ENCODE results near the gene SPSB1. TPM values are rescaled to one million over a fixed set of nuclear protein-coding genes. Genes with fewer than 3 reads are reported as not detected.

Gene SPSB1
- total and polyA plus RNA-seq, 10 of the 15 experiments (the other 5 are each of a cell fraction or from before 2014, with no cell fraction given): 0.02 to 2.0 (median 0.90) TPM; not detected in 1

- ChIA-PET POLR2A (interaction anchor here (0.5 to 0.6 kb wide), 2 partner anchors 113 to 140 kb away, joined by 3 to 4 read pairs; no protein-coding TSS in a partner anchor), RAD21 (ENCODE audit: unreplicated experiment) (interaction anchor here (0.6 to 1.5 kb wide), 4 partner anchors 48 to 240 kb away, joined by 3 read pairs; no protein-coding TSS in a partner anchor), SMC1A (ENCODE audit: uncharacterized antibody, unreplicated experiment) (interaction anchor here (1.0 kb wide), 1 partner anchor 16 kb away, joined by 3 read pairs; no protein-coding TSS in a partner anchor), CTCF (interaction anchor here (0.6 to 1.8 kb wide), 9 partner anchors 10 to 252 kb away, joined by 3 to 12 read pairs (median 4); partner anchors contain the start of gene H6PD)
- Histone ChIP-seq H3K4me1 (ENCODE audit: control insufficient read depth, insufficient read depth, low read length) (no peaks in the 10 kb centered on the region), H3K27ac (ENCODE audit: control insufficient read depth, insufficient read depth) (no peak overlapping the region), H3K4me3 (no peak overlapping the region), H2AFZ (ENCODE audit: control insufficient read depth, low read depth, low read length) (no peak overlapping the region), H3K9me3 (replicated peaks; ENCODE audit: control insufficient read depth, insufficient read depth, low read length) (no peaks in the 10 kb centered on the region), H3K27me3 (replicated peaks in 1 of 2; ENCODE audit: control insufficient read depth in 2 of 2, insufficient read depth in 2 of 2, low read length in 1 of 2) (no peaks in the 10 kb centered on the region), H3K36me3 (ENCODE audit: control insufficient read depth in 2 of 2, insufficient read depth in 2 of 2, low read length in 1 of 2) (no peaks in the 10 kb centered on the region), H3K4me2 (ENCODE audit: control insufficient read depth, insufficient read depth) (no peak overlapping the region), H4K20me1 (ENCODE audit: control insufficient read depth, insufficient read depth) (no peaks in the 10 kb centered on the region), H3K9ac (ENCODE audit: control insufficient read depth, insufficient read depth, low read length) (no peak overlapping the region), H3K79me2 (ENCODE audit: control insufficient read depth, insufficient read depth, low read length) (no peaks in the 10 kb centered on the region)
- in situ Hi-C loops (cut with MboI): no loop called here
- 0 out of 2 replicates have a peak, but pooled peaks have one; percentile 21 for TF ChIP-seq POLR2A (IDR thresholded peaks at IDR 0.05; ENCODE audit: low read depth, low read length)
- TF ChIP-seq USF2 (IDR thresholded peaks at IDR 0.05; ENCODE audit: borderline replicate concordance, low read depth, low read length): no peak
- FAIRE-seq (no peak), DNase-seq (ENCODE audit: low read depth, low spot score) (no peak), ATAC-seq (no peak)
- 83% methylated on average over 20 of the region's 21 CpGs for WGBS (ENCODE audit: insufficient coverage, insufficient replicate concordance, low lambda C conversion rate, missing lambda C conversion rate)
- BruUV-seq (replicated peaks): no TSS peak
- intact Hi-C loops (cut with micrococcal nuclease; ENCODE audit: unreplicated experiment): no loop called here
These were observed 42.0 kb upstream of the SPSB1 start for GRCh38 chr1:9250411-9251381.

- RAD21 ChIA-PET (ENCODE audit: unreplicated experiment): interaction anchor here (1.1 kb wide), 1 partner anchor 141 kb away, joined by 3 read pairs; no protein-coding TSS in a partner anchor
- POLR2A ChIA-PET: interaction anchor here (0.5 to 0.6 kb wide), 2 partner anchors 114 to 141 kb away, joined by 3 to 4 read pairs; no protein-coding TSS in a partner anchor
- CTCF ChIA-PET: interaction anchor here (0.6 to 1.8 kb wide), 2 partner anchors 15 to 239 kb away, joined by 3 to 4 read pairs; no protein-coding TSS in a partner anchor
- SMC1A ChIA-PET (ENCODE audit: uncharacterized antibody, unreplicated experiment): interaction anchor here (0.6 kb wide), 1 partner anchor 565 kb away, joined by 3 read pairs; no protein-coding TSS in a partner anchor
- intact Hi-C loops (cut with micrococcal nuclease; ENCODE audit: unreplicated experiment) (no loop called here), in situ Hi-C loops (cut with MboI) (no loop called here)
- H4K20me1 ChIP-seq (ENCODE audit: control insufficient read depth, insufficient read depth): no peaks in the 10 kb centered on the region
- no peak overlapping the region for H2AFZ ChIP-seq (ENCODE audit: control insufficient read depth, low read depth, low read length)
- H3K4me3 ChIP-seq: no peak overlapping the region
- TF ChIP-seq MEF2B (IDR thresholded peaks at IDR 0.05; ENCODE audit: partially characterized antibody, poor library complexity, severe bottlenecking) (no peak), SREBF2 (IDR thresholded peaks at IDR 0.05; ENCODE audit: low read length) (no peak), STAT3 (IDR thresholded peaks at IDR 0.05; ENCODE audit: low read depth, low read length) (no peak)
- no peak overlapping the region for H3K9ac ChIP-seq (ENCODE audit: control insufficient read depth, insufficient read depth, low read length)
- no peak overlapping the region for H3K27ac ChIP-seq (ENCODE audit: control insufficient read depth, insufficient read depth)
- H3K27me3 ChIP-seq (replicated peaks in 1 of 2; ENCODE audit: control insufficient read depth in 2 of 2, insufficient read depth in 2 of 2, low read length in 1 of 2): no peaks in the 10 kb centered on the region
- H3K79me2 ChIP-seq (ENCODE audit: control insufficient read depth, insufficient read depth, low read length): no peaks in the 10 kb centered on the region
- 80% methylated on average over 6 of the region's 6 CpGs for WGBS (ENCODE audit: insufficient coverage, insufficient replicate concordance, low lambda C conversion rate, missing lambda C conversion rate)
- no TSS peak for BruUV-seq (replicated peaks)
- H3K4me2 ChIP-seq (ENCODE audit: control insufficient read depth, insufficient read depth): no peak overlapping the region
- no peak for DNase-seq (ENCODE audit: low read depth, low spot score)
- H3K36me3 ChIP-seq (ENCODE audit: control insufficient read depth in 2 of 2, insufficient read depth in 2 of 2, low read length in 1 of 2): no peaks in the 10 kb centered on the region; a peak in 1 of 4 replicates
- ATAC-seq: no peak
- H3K9me3 ChIP-seq (replicated peaks; ENCODE audit: control insufficient read depth, insufficient read depth, low read length): no peaks in the 10 kb centered on the region
- no peaks in the 10 kb centered on the region for H3K4me1 ChIP-seq (ENCODE audit: control insufficient read depth, insufficient read depth, low read length)
- no peak for FAIRE-seq
These were observed 41.2 kb upstream of the SPSB1 start for GRCh38 chr1:9251501-9251900.

All from GM12878 (cell line).